ENCODE measurements around the gene SLC25A6. TPM values are rescaled to one million over a fixed set of nuclear protein-coding genes. Genes with fewer than 3 reads are reported as not detected.

Gene SLC25A6
- total and polyA plus RNA-seq, 10 of the 15 experiments (the other 5 are each of a cell fraction or from before 2014, with no cell fraction given) = 61.9 to 642 (median 322) TPM

GRCh38 chrX:1392376-1393068 lies 609 bp upstream of the SLC25A6 start (continued):
- TF ChIP-seq PRDM15 (CRISPR knock-in tag; IDR thresholded peaks at IDR 0.05) = no peak
- no peak for TF ChIP-seq CBFB (IDR thresholded peaks at IDR 0.05; ENCODE audit: low read depth)
- no peak for TF ChIP-seq NFYA (IDR thresholded peaks at IDR 0.05; ENCODE audit: borderline replicate concordance, low read depth, low read length)
- peak; percentile 100 for TF ChIP-seq NR2F1 (conservative IDR thresholded peaks at IDR 0.05)
- TF ChIP-seq IKZF2 (IDR thresholded peaks at IDR 0.05) = no peak
- TF ChIP-seq, protein P1, sequence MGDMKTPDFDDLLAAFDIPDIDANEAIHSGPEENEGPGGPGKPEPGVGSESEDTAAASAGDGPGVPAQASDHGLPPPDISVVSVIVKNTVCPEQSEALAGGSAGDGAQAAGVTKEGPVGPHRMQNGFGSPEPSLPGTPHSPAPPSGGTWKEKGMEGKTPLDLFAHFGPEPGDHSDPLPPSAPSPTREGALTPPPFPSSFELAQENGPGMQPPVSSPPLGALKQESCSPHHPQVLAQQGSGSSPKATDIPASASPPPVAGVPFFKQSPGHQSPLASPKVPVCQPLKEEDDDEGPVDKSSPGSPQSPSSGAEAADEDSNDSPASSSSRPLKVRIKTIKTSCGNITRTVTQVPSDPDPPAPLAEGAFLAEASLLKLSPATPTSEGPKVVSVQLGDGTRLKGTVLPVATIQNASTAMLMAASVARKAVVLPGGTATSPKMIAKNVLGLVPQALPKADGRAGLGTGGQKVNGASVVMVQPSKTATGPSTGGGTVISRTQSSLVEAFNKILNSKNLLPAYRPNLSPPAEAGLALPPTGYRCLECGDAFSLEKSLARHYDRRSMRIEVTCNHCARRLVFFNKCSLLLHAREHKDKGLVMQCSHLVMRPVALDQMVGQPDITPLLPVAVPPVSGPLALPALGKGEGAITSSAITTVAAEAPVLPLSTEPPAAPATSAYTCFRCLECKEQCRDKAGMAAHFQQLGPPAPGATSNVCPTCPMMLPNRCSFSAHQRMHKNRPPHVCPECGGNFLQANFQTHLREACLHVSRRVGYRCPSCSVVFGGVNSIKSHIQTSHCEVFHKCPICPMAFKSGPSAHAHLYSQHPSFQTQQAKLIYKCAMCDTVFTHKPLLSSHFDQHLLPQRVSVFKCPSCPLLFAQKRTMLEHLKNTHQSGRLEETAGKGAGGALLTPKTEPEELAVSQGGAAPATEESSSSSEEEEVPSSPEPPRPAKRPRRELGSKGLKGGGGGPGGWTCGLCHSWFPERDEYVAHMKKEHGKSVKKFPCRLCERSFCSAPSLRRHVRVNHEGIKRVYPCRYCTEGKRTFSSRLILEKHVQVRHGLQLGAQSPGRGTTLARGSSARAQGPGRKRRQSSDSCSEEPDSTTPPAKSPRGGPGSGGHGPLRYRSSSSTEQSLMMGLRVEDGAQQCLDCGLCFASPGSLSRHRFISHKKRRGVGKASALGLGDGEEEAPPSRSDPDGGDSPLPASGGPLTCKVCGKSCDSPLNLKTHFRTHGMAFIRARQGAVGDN (IDR thresholded peaks at IDR 0.05) = peak; percentile 98
- TF ChIP-seq YY1 (IDR thresholded peaks at IDR 0.05; ENCODE audit: low read depth, low read length) = no peak
- TF ChIP-seq CHD1 (IDR thresholded peaks at IDR 0.05; ENCODE audit: low read depth, low read length) = peak; percentile 49; the same call in 1 of the 2 replicates
- TF ChIP-seq HCFC1 (IDR thresholded peaks at IDR 0.05; ENCODE audit: low read length) = peak; percentile 41; the same call in 1 of the 2 replicates
- TF ChIP-seq DPF2 (IDR thresholded peaks at IDR 0.05) = peak; percentile 91
- no peak for TF ChIP-seq GABPA (IDR thresholded peaks at IDR 0.05; ENCODE audit: low read depth)
- TF ChIP-seq RB1 (IDR thresholded peaks at IDR 0.05; ENCODE audit: borderline replicate concordance) = peak; percentile 41; the same call in 1 of the 2 replicates
- no peak for TF ChIP-seq CREB1 (IDR thresholded peaks at IDR 0.05; ENCODE audit: low read depth)
- no peak for TF ChIP-seq RBBP5 (conservative IDR thresholded peaks at IDR 0.05)
- TF ChIP-seq RUNX3 (IDR thresholded peaks at IDR 0.05; ENCODE audit: low read length) = no peak
- TF ChIP-seq, protein P2, sequence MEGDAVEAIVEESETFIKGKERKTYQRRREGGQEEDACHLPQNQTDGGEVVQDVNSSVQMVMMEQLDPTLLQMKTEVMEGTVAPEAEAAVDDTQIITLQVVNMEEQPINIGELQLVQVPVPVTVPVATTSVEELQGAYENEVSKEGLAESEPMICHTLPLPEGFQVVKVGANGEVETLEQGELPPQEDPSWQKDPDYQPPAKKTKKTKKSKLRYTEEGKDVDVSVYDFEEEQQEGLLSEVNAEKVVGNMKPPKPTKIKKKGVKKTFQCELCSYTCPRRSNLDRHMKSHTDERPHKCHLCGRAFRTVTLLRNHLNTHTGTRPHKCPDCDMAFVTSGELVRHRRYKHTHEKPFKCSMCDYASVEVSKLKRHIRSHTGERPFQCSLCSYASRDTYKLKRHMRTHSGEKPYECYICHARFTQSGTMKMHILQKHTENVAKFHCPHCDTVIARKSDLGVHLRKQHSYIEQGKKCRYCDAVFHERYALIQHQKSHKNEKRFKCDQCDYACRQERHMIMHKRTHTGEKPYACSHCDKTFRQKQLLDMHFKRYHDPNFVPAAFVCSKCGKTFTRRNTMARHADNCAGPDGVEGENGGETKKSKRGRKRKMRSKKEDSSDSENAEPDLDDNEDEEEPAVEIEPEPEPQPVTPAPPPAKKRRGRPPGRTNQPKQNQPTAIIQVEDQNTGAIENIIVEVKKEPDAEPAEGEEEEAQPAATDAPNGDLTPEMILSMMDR (IDR thresholded peaks at IDR 0.05 in 2 of 3, conservative IDR thresholded peaks at IDR 0.05 in 1 of 3; ENCODE audit: control insufficient read depth in 2 of 3, extremely low read depth in 1 of 3, insufficient read depth in 1 of 3, low read depth in 3 of 3, low read length in 3 of 3) = no peak
- TF ChIP-seq, protein P3, sequence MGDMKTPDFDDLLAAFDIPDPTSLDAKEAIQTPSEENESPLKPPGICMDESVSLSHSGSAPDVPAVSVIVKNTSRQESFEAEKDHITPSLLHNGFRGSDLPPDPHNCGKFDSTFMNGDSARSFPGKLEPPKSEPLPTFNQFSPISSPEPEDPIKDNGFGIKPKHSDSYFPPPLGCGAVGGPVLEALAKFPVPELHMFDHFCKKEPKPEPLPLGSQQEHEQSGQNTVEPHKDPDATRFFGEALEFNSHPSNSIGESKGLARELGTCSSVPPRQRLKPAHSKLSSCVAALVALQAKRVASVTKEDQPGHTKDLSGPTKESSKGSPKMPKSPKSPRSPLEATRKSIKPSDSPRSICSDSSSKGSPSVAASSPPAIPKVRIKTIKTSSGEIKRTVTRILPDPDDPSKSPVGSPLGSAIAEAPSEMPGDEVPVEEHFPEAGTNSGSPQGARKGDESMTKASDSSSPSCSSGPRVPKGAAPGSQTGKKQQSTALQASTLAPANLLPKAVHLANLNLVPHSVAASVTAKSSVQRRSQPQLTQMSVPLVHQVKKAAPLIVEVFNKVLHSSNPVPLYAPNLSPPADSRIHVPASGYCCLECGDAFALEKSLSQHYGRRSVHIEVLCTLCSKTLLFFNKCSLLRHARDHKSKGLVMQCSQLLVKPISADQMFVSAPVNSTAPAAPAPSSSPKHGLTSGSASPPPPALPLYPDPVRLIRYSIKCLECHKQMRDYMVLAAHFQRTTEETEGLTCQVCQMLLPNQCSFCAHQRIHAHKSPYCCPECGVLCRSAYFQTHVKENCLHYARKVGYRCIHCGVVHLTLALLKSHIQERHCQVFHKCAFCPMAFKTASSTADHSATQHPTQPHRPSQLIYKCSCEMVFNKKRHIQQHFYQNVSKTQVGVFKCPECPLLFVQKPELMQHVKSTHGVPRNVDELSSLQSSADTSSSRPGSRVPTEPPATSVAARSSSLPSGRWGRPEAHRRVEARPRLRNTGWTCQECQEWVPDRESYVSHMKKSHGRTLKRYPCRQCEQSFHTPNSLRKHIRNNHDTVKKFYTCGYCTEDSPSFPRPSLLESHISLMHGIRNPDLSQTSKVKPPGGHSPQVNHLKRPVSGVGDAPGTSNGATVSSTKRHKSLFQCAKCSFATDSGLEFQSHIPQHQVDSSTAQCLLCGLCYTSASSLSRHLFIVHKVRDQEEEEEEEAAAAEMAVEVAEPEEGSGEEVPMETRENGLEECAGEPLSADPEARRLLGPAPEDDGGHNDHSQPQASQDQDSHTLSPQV (IDR thresholded peaks at IDR 0.05) = peak; percentile 73
